Activated CD4-positive, alpha-beta memory T cell treated with anti-CD3 and anti-CD28 coated beads, Interleukin-2, amount 10 ng/mL, durations not matched to agents 7 days and 5 days (primary cell): ENCODE data around the gene CYBRD1. TPM values are rescaled to one million over a fixed set of nuclear protein-coding genes. Genes with fewer than 3 reads are reported as not detected.

ENCODE experiments used
- CTCF ChIA-PET: fragments of 350-600 bp; sonication (Branson Sonifier 250); formaldehyde crosslinking; loops from one replicate; lab custom pipeline; 2021; ENCODE audit warnings: antibody characterized with exemption, inconsistent platforms; lab: Charles Lee
- POLR2A ChIA-PET: fragments of 350-600 bp; sonication (Branson Sonifier 250); formaldehyde crosslinking; loops from one replicate; lab custom pipeline; 2021; ENCODE audit warnings: antibody characterized with exemption; lab: Charles Lee
- DNase-seq: peaks from one replicate; pipeline ENCODE4 v3.0.0-alpha.2; 2020
- H3K27ac Mint-ChIP-seq: one replicate; pipeline ENCODE4 v1.8.0; 2021; ENCODE audit warnings: mild to moderate bottlenecking, mixed read lengths
- H3K27me3 Mint-ChIP-seq: one replicate; pipeline ENCODE4 v1.8.0; 2021; ENCODE audit warnings: mixed read lengths
- H3K36me3 Mint-ChIP-seq: one replicate; pipeline ENCODE4 v1.8.0; 2021; ENCODE audit warnings: low read depth, mixed read lengths
- H3K4me1 Mint-ChIP-seq: one replicate; pipeline ENCODE4 v1.8.0; 2021; ENCODE audit warnings: mixed read lengths
- H3K4me3 Mint-ChIP-seq: one replicate; pipeline ENCODE4 v1.8.0; 2021; ENCODE audit warnings: mild to moderate bottlenecking, mixed read lengths
- H3K9me3 Mint-ChIP-seq: one replicate; pipeline ENCODE4 v1.8.0; 2021; ENCODE audit warnings: mixed read lengths
- total RNA-seq, 2 experiments: library from RNA; stranded (reverse); gene quantifications; one replicate each; pipeline ENCODE4 v1.2.3, GENCODE V29; 2021

CYBRD1 gene
- total RNA-seq, 2 experiments from 2014 or later, result 0.88 to 0.93 TPM

GRCh38 chr2:171547256-171547655 is 25.0 kb downstream of the CYBRD1 start:
- DNase-seq, result no peak
- H3K4me1 Mint-ChIP-seq, result no peaks in the 10 kb centered on the region
- H3K4me3 Mint-ChIP-seq, result no peak overlapping the region
- H3K27ac Mint-ChIP-seq, result no peak overlapping the region
- ChIA-PET POLR2A (no interaction called here), CTCF (interaction anchor here (0.9 kb wide), 1 partner anchor 460 kb away, joined by 4 read pairs; no protein-coding TSS in a partner anchor)
- no peaks in the 10 kb centered on the region for H3K9me3 Mint-ChIP-seq
- H3K27me3 Mint-ChIP-seq, result peaks cover 9% of the 10 kb centered on the region
- no peaks in the 10 kb centered on the region for H3K36me3 Mint-ChIP-seq

GRCh38 chr2:171547720-171548119 is 25.4 kb downstream of the CYBRD1 start:
- Mint-ChIP-seq H3K9me3 (no peaks in the 10 kb centered on the region), H3K36me3 (no peaks in the 10 kb centered on the region), H3K27ac (no peak overlapping the region), H3K27me3 (peaks cover 13% of the 10 kb centered on the region), H3K4me1 (no peaks in the 10 kb centered on the region), H3K4me3 (no peak overlapping the region)
- ChIA-PET CTCF (interaction anchor here (0.9 kb wide), 1 partner anchor 461 kb away, joined by 4 read pairs; no protein-coding TSS in a partner anchor), POLR2A (no interaction called here)
- no peak for DNase-seq

DNA sequence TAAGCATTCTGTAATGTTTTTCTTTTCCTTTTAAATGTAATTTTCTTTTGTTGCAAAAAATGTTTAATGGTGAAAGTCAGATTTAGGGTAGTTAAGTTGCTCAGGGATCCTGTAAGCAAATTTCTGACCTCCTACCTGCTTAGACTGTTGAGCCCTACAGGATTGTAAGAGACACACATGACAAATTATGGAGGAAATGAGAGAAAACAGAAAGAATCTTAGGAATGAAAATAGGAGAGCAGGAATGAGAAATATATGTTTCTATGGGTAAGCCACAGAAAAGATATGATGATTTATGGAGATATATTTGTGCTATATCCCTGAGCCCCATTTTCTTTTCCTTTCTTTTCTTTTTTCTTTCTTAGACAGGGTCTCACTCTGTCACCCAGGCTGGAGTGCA is 28.3 kb downstream of the CYBRD1 start:
- Mint-ChIP-seq H3K36me3 (no peaks in the 10 kb centered on the region), H3K4me3 (no peak overlapping the region), H3K27ac (no peak overlapping the region), H3K9me3 (no peaks in the 10 kb centered on the region), H3K4me1 (no peaks in the 10 kb centered on the region), H3K27me3 (peaks cover 10% of the 10 kb centered on the region)
- ChIA-PET CTCF (no interaction called here), POLR2A (no interaction called here)
- DNase-seq, result no peak

DNA sequence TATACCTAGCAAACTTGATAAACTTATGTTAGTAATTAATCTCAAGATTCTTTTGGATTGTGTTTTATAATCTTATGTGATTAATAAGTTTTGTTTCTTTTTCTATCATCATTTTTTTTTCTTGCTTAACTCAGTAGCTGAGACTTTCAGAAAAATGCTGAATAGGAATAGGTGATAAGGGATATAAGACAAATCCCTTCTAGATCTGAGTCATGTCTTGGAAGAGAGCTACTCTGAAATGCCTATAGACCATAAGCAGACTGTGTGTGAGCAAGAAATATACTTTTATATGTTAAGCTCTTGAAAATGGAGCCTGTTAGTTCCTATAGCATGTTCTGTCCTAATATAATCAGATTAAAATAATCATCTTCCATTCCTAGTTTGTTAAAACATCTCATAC is 29.6 kb downstream of the CYBRD1 start:
- no peak overlapping the region for H3K4me3 Mint-ChIP-seq
- ChIA-PET POLR2A (no interaction called here), CTCF (interaction anchor here (1.2 kb wide), 1 partner anchor 9 kb away, joined by 3 read pairs; no protein-coding TSS in a partner anchor)
- no peaks in the 10 kb centered on the region for H3K4me1 Mint-ChIP-seq
- no peak for DNase-seq
- H3K36me3 Mint-ChIP-seq, result no peaks in the 10 kb centered on the region
- no peak overlapping the region for H3K27ac Mint-ChIP-seq
- H3K27me3 Mint-ChIP-seq, result peaks cover 12% of the 10 kb centered on the region
- H3K9me3 Mint-ChIP-seq, result no peaks in the 10 kb centered on the region

DNA sequence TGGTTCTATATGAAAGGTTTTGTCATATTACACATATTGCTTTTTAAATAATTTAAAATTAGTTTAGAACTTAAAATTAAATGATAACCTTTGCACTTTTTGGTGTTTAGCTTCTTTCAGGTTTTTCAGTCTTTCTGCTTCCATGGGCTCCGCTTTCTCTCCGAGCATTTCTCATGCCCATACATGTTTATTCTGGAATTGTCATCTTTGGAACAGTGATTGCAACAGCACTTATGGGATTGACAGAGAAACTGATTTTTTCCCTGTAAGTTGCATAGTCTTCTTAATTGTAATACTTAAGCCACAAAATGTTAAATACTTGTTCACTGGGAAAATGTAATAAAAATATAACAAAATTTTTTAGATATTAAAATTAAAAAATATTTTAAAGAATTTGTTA is 31.0 kb downstream of the CYBRD1 start:
- no peak overlapping the region for H3K4me3 Mint-ChIP-seq

DNA sequence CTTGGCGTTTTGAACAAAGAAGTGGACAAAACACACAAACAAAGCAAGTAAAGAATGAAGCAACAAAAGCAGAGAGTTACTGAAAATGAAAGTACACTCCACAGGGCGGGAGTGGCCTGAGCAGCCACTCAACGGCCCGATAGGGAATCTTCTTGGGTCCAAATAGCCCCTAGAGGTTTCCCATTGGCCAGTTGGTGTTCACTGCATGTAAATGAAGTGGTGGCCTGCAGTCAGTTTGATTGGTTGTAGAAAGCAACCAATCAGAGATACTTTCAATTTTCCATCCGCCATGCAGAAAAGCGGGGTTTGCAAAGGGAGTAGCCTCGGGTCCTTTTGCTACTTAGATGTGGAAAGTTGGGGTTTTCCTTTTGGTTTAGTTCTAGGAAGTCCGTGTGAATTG is 31.6 kb downstream of the CYBRD1 start:
- H3K4me1 Mint-ChIP-seq, result no peaks in the 10 kb centered on the region
- peaks cover 11% of the 10 kb centered on the region for H3K27me3 Mint-ChIP-seq
- H3K36me3 Mint-ChIP-seq, result no peaks in the 10 kb centered on the region
- ChIA-PET CTCF (no interaction called here), POLR2A (no interaction called here)
- DNase-seq, result peak; percentile 20
- H3K4me3 Mint-ChIP-seq, result no peak overlapping the region
- H3K9me3 Mint-ChIP-seq, result no peaks in the 10 kb centered on the region
- H3K27ac Mint-ChIP-seq, result no peak overlapping the region

More for the DNA sequence above, 31.0 kb downstream of the CYBRD1 start:
- Mint-ChIP-seq H3K36me3 (no peaks in the 10 kb centered on the region), H3K27ac (no peak overlapping the region), H3K4me1 (no peaks in the 10 kb centered on the region), H3K27me3 (peaks cover 11% of the 10 kb centered on the region), H3K9me3 (no peaks in the 10 kb centered on the region)
- POLR2A ChIA-PET, result no interaction called here
- CTCF ChIA-PET, result no interaction called here
- DNase-seq, result no peak

GRCh38 chr2:171554991-171555615 is 32.8 kb downstream of the CYBRD1 start:
- ChIA-PET CTCF (interaction anchor here (0.9 to 1.6 kb wide), 2 partner anchors 19 to 572 kb away, joined by 3 to 5 read pairs; no protein-coding TSS in a partner anchor), POLR2A (no interaction called here)
- no peak for DNase-seq
- no peaks in the 10 kb centered on the region for H3K36me3 Mint-ChIP-seq
- no peaks in the 10 kb centered on the region for H3K4me1 Mint-ChIP-seq
- no peak overlapping the region for H3K27ac Mint-ChIP-seq
- peaks cover 11% of the 10 kb centered on the region for H3K27me3 Mint-ChIP-seq
- no peak overlapping the region for H3K4me3 Mint-ChIP-seq
- H3K9me3 Mint-ChIP-seq, result no peaks in the 10 kb centered on the region

GRCh38 chr2:171557363-171557762 is 35.1 kb downstream of the CYBRD1 start:
- no peaks in the 10 kb centered on the region for H3K9me3 Mint-ChIP-seq
- DNase-seq, result no peak
- H3K4me3 Mint-ChIP-seq, result no peak overlapping the region

DNA sequence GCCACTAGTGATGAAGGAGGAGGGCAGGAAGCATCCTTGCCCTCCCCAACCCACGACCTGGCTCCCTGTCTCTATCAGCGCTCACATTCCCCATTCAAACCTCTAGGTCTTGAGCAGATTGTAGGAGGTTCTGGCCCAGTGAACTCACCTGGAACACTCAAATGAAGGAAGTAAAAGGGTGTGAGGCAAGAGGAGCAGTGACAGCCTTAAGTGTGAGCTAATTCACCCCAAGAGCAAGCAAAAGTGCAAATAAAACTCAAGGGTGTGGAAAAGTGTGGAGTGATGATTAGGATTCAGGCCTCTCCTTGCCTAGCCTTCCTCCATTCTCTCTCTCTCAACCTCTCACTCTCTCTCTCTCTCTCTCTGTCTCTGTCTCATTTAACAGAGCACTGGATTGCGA is 41.0 kb downstream of the CYBRD1 start:
- Mint-ChIP-seq H3K27ac (no peak overlapping the region), H3K36me3 (no peaks in the 10 kb centered on the region), H3K27me3 (peaks cover 4% of the 10 kb centered on the region), H3K4me3 (no peak overlapping the region), H3K4me1 (no peaks in the 10 kb centered on the region), H3K9me3 (no peaks in the 10 kb centered on the region)
- ChIA-PET CTCF (interaction anchor here (0.6 kb wide), 1 partner anchor 346 kb away, joined by 3 read pairs; no protein-coding TSS in a partner anchor), POLR2A (no interaction called here)
- no peak for DNase-seq

More at GRCh38 chr2:171557363-171557762, 35.1 kb downstream of the CYBRD1 start:
- H3K27me3 Mint-ChIP-seq, result peaks cover 8% of the 10 kb centered on the region
- no peaks in the 10 kb centered on the region for H3K36me3 Mint-ChIP-seq
- POLR2A ChIA-PET, result no interaction called here
- CTCF ChIA-PET, result interaction anchor here (1.3 kb wide), 1 partner anchor 10 kb away, joined by 4 read pairs; no protein-coding TSS in a partner anchor
- no peaks in the 10 kb centered on the region for H3K4me1 Mint-ChIP-seq
- no peak overlapping the region for H3K27ac Mint-ChIP-seq

GRCh38 chr2:171564463-171564862 is 42.2 kb downstream of the CYBRD1 start:
- Mint-ChIP-seq H3K27ac (no peak overlapping the region), H3K27me3 (peaks cover 4% of the 10 kb centered on the region), H3K36me3 (no peaks in the 10 kb centered on the region), H3K4me3 (no peak overlapping the region), H3K9me3 (no peaks in the 10 kb centered on the region), H3K4me1 (no peaks in the 10 kb centered on the region)
- ChIA-PET POLR2A (no interaction called here), CTCF (no interaction called here)
- no peak for DNase-seq

DNA sequence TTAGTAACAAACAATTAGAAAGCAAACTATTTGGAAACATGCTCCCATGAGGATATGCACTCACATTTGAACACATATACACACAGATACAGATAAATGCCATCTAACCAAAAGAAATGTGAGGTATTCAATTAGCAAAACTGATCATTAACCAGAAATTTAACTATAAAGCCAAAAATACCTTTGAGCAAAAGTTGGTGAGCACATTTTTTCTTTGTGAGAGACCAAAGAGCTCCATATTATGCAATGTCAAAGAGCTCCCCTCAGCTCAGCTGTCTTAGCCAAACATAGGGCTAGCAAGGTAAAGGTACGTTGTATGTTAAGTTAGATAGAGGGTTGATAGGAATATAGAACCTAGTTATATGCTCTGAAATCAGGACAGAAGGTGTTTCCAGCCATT is 43.8 kb downstream of the CYBRD1 start:
- H3K36me3 Mint-ChIP-seq, result no peaks in the 10 kb centered on the region
- H3K27ac Mint-ChIP-seq, result no peak overlapping the region
- H3K4me3 Mint-ChIP-seq, result no peak overlapping the region
- POLR2A ChIA-PET, result no interaction called here
- no peak for DNase-seq
- CTCF ChIA-PET, result interaction anchor here (1.1 to 1.4 kb wide), 2 partner anchors 33 to 561 kb away, joined by 3 read pairs; no protein-coding TSS in a partner anchor
- H3K27me3 Mint-ChIP-seq, result peaks cover 4% of the 10 kb centered on the region
- H3K4me1 Mint-ChIP-seq, result no peaks in the 10 kb centered on the region
- H3K9me3 Mint-ChIP-seq, result no peaks in the 10 kb centered on the region

DNA sequence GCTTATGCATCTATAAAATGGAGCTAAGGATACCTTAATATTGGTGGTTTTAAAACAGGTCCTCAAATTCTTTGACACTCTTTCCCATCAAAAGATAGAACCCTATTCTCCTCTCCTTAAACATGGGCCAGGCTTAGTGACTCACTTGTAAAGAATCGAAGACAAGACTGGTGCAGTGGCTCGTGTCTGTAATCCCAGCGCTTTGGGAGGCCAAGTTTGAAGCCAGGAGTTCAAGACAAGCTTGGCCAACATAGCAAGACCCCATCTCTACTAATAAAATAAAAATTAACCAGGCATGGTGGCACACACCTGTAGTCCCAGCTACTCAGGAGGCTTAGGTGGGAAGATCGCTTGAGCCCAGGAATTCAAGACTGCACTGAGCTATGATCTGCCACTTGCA is 44.5 kb downstream of the CYBRD1 start:
- no peak overlapping the region for H3K4me3 Mint-ChIP-seq
- H3K27ac Mint-ChIP-seq, result no peak overlapping the region
- POLR2A ChIA-PET, result no interaction called here
- H3K9me3 Mint-ChIP-seq, result no peaks in the 10 kb centered on the region
- H3K27me3 Mint-ChIP-seq, result peaks cover 4% of the 10 kb centered on the region
- H3K4me1 Mint-ChIP-seq, result no peaks in the 10 kb centered on the region
- no peak for DNase-seq
- H3K36me3 Mint-ChIP-seq, result no peaks in the 10 kb centered on the region
- CTCF ChIA-PET, result interaction anchor here (1.1 to 1.5 kb wide), 3 partner anchors 9 to 561 kb away, joined by 3 to 4 read pairs (median 3); no protein-coding TSS in a partner anchor

DNA sequence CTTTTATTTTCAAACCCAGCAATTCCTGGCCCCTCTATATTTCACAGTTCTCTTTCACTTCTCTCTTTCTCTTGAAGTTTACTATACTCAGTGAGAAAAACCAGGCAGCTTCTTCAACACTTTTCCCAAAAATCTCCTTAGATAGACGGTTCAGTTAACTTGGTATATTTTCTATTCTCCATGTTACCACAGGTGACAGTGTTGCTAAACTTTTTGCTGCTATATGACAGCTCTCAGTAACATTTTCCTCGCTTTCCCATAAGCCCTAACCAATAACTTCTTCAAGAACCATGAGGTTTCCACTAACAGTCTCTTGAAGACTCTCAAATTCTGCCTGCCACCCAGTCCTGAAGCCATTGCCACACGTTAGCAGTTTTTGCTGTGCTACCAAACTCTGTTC is 45.8 kb downstream of the CYBRD1 start:
- Mint-ChIP-seq H3K27ac (no peak overlapping the region), H3K36me3 (no peaks in the 10 kb centered on the region), H3K4me1 (no peaks in the 10 kb centered on the region), H3K4me3 (no peak overlapping the region), H3K27me3 (peaks cover 4% of the 10 kb centered on the region), H3K9me3 (no peaks in the 10 kb centered on the region)
- CTCF ChIA-PET, result interaction anchor here (1.5 kb wide), 1 partner anchor 11 kb away, joined by 4 read pairs; no protein-coding TSS in a partner anchor
- no peak for DNase-seq
- POLR2A ChIA-PET, result no interaction called here
